ENCODE data around the gene BANF2.
A peak's percentile ranks its signal among the peaks of the same experiment; 100 is the strongest.

BANF2 gene

DNA sequence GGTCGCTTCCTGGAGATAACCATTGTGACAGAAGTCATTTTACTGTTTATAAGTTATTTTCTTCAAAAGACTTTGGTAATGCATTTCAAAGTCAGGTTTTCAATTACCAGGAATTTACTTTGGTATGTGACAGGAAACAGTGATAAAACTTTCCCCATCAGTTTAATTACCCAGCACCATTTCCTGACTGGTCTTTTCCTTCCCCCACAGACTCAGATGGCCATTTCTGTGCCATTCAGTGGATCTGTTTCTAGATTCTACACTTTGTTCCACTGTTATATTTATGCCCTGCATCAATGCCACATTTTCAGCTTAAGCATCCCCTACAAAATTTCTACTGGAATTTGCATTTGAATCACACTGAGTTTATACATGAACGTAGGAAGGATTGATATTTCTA is 34.0 kb upstream of the BANF2 start:
- no peak for DNase-seq (ENCODE audit: low read depth)
- no peak overlapping the region for H3K4me3 ChIP-seq (ENCODE audit: low read length)
- TF ChIP-seq, protein P1, sequence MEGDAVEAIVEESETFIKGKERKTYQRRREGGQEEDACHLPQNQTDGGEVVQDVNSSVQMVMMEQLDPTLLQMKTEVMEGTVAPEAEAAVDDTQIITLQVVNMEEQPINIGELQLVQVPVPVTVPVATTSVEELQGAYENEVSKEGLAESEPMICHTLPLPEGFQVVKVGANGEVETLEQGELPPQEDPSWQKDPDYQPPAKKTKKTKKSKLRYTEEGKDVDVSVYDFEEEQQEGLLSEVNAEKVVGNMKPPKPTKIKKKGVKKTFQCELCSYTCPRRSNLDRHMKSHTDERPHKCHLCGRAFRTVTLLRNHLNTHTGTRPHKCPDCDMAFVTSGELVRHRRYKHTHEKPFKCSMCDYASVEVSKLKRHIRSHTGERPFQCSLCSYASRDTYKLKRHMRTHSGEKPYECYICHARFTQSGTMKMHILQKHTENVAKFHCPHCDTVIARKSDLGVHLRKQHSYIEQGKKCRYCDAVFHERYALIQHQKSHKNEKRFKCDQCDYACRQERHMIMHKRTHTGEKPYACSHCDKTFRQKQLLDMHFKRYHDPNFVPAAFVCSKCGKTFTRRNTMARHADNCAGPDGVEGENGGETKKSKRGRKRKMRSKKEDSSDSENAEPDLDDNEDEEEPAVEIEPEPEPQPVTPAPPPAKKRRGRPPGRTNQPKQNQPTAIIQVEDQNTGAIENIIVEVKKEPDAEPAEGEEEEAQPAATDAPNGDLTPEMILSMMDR (conservative IDR thresholded peaks at IDR 0.05; ENCODE audit: low read length): no peak

DNA sequence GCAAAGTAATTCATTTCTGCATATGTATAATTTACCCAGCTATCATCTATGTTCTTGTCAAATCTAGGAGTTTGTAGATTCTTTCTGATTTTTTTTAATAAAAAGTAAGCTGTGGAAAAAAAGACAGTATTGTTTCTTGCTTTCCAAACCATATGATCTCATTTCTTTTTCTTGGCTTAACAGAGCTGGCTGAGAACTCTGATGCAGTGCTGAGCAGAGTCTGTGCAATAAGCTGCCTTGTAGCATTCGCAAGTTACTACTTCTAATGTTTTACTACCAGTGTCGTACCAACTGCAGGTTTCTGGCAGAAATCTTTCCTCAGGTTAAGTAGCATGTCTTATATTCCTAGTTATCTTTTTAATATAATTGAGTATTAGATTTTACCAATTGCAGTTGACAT is 33.3 kb upstream of the BANF2 start:
- peak; percentile 58 for DNase-seq (ENCODE audit: low read depth)
- TF ChIP-seq, protein P1 (conservative IDR thresholded peaks at IDR 0.05; ENCODE audit: low read length): no peak
- no peak overlapping the region for H3K4me3 ChIP-seq (ENCODE audit: low read length)

DNA sequence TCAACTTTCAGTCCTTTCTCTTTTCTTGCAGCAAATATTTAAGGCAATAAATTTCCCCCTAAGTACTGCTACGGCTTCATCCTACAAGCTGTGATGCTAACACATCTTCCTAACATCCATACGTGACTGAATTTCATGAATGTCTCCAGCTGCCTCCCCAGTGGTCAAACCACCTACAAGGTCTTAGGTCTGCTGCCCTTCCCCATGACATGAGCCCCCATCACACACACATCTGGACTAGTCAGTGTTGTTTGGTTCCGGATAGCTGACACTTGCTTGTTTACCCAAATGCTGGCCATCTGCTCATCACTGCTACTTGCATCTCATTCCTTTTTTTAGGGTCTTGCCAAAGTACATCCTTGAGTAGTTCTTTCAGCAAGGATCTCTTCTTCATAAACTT is 32.3 kb upstream of the BANF2 start:
- TF ChIP-seq, protein P1 (conservative IDR thresholded peaks at IDR 0.05; ENCODE audit: low read length): no peak
- no peak overlapping the region for H3K4me3 ChIP-seq (ENCODE audit: low read length)
- DNase-seq (ENCODE audit: low read depth): no peak

DNA sequence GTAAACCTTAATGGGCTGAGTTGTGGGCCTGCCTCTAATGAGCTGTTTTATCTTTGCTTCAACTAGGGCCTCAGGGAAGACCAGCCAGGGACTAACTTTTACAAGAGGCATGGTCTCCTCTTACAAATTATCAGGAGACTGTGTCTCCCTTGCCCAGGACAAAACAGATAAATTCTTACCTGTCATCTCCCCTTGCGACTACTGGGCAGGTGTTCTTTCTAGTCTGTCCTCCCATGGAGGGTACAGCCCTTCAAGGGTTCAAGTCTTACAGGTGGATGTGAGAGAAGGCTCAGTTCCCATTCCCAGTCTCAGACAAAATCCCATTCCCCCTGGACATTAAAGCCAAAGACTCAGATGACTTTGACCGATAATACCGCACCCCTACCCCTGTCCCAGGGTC is 31.3 kb upstream of the BANF2 start:
- no peak overlapping the region for H3K4me3 ChIP-seq (ENCODE audit: low read length)
- TF ChIP-seq, protein P1 (conservative IDR thresholded peaks at IDR 0.05; ENCODE audit: low read length): no peak
- no peak for DNase-seq (ENCODE audit: low read depth)

DNA sequence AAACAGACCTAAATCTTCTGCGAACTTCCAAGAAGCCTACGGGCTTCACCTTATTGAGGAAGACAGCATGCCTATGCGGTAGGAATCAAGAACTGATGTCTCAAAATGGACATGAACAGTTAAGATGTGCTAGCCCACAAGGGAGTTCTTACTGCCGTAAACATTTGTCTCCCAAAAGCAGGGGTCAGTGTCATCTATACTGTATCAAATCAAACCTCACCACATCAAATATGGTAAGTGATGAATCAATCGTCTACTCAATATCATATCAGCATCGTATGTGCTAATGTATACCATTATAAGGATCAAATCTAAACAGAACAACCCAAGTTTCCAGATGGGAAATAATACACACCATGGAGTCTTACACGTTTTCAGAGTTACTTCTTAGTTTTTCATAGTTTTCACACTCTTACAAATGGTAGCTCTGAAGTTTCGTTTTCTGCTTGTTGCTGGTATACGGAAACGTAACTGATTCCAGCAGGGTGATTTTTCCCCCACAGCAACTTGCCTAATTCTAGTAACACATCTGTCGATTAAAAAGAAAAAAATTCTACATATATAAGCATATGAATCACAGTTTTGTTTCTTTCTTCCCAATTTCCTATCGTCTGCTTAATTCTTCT is 30.3 kb upstream of the BANF2 start:
- DNase-seq (ENCODE audit: low read depth): peak; percentile 39
- TF ChIP-seq, protein P1 (conservative IDR thresholded peaks at IDR 0.05; ENCODE audit: low read length): no peak
- 0 out of 2 replicates have a peak overlapping the region, but pooled peaks have one; percentile 2 for H3K4me3 ChIP-seq (ENCODE audit: low read length)

DNA sequence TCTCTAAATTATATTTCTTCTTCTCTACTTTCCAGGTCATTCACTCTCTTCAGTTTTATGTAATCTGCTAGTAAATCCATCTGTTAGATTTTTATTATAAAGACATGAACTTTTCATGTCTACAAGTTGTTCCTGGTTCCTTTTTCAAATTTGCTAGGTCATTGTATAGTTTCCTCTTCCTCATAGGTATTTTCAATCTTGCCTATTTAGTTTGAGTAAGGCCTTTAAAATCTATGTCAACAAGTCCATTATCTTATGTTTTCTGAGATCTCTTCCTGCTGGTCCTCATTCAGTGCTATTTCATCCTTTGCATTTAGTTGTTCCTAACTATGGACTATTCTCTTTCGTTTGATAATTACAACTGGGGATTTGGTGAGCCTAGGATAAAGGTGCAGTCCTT is 28.8 kb upstream of the BANF2 start:
- no peak overlapping the region for H3K4me3 ChIP-seq (ENCODE audit: low read length)
- TF ChIP-seq, protein P1 (conservative IDR thresholded peaks at IDR 0.05; ENCODE audit: low read length): no peak
- DNase-seq (ENCODE audit: low read depth): no peak

DNA sequence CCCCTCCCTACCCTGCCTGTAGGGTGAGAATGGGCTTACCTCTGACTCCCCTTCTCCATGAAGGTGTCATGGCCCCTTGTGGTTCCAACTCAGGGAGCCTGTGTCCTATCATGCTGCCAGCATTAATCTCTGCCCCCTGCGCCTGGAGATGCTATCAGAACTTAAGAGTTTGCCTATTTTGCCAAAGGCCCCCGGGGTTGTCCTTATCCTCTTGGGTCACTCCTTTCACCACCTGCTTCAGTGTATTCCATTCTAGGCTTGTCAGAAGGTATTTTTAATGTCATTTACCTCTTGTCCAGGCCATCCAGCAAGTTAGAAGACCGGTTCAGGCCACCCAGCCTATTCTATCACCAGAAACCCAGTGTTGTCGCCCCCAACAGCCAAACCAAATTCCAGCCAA is 28.2 kb upstream of the BANF2 start:
- no peak for DNase-seq (ENCODE audit: low read depth)
- H3K4me3 ChIP-seq (ENCODE audit: low read length): no peak overlapping the region
- TF ChIP-seq, protein P1 (conservative IDR thresholded peaks at IDR 0.05; ENCODE audit: low read length): no peak

Data from AG10803 (cell line).